CD14-positive monocyte (primary cell): Measurements from ENCODE around the gene RGS7. TPM values are rescaled to one million over a fixed set of nuclear protein-coding genes. Genes with fewer than 3 reads are reported as not detected.

Source experiments
- DNase-seq, 3 donors: peaks; one replicate each; pipeline ENCODE4 v3.0.0-alpha.2; 2011 to 2022
- H2AFZ ChIP-seq: 2 replicates; pipeline ENCODE4 v1.6.0; 2012; ENCODE audit warnings: mild to moderate bottlenecking, low read depth, low read length, inconsistent platforms; ENCODE audit not compliant: insufficient read depth, poor library complexity, severe bottlenecking
- H3K27ac ChIP-seq, 2 donors: 1 replicate in 1 of 2; 2 replicates in 1 of 2; pipeline ENCODE4 v1.5.1; 2012 to 2013; ENCODE audit warnings: low read length in 2 of 2, control low read depth in 1 of 2, inconsistent platforms in 1 of 2, low read depth in 1 of 2, mild to moderate bottlenecking in 1 of 2
- H3K27me3 ChIP-seq, 2 donors: one replicate each; pipeline versions ENCODE4 v1.6.0 to v1.6.1; 2011 to 2013; ENCODE audit warnings: low read length in 2 of 2; ENCODE audit not compliant: control insufficient read depth in 2 of 2, insufficient read depth in 2 of 2
- H3K36me3 ChIP-seq, 2 donors: replicated peaks in 1 of 2; 1 replicate in 1 of 2; 2 replicates in 1 of 2; pipeline versions ENCODE4 v1.5.1 to v1.6.1; 2012 to 2013; ENCODE audit warnings: low read length in 2 of 2, control low read depth in 1 of 2, inconsistent platforms in 1 of 2, mild to moderate bottlenecking in 1 of 2; ENCODE audit not compliant: insufficient read depth in 2 of 2, control insufficient read depth in 1 of 2
- H3K4me1 ChIP-seq, 2 donors: 1 replicate in 1 of 2; 2 replicates in 1 of 2; pipeline versions ENCODE4 v1.5.1 to v1.6.1; 2012 to 2013; ENCODE audit warnings: low read length in 2 of 2, control low read depth in 1 of 2, inconsistent platforms in 1 of 2, mild to moderate bottlenecking in 1 of 2, moderate library complexity in 1 of 2; ENCODE audit not compliant: insufficient read depth in 2 of 2, control insufficient read depth in 1 of 2
- H3K4me2 ChIP-seq: replicated peaks from 2 replicates; pipeline ENCODE3; 2012; ENCODE audit warnings: low read length, moderate library complexity, mild to moderate bottlenecking; ENCODE audit not compliant: poor library complexity, severe bottlenecking; ENCODE audit errors: extremely low read depth
- H3K4me3 ChIP-seq, 3 experiments: fragments of 200-600 bp in 1 of 3; sonication (generic) in 1 of 3; replicated peaks in 1 of 3; 1 replicate in 2 of 3; 2 replicates in 1 of 3; pipeline ENCODE4 v1.5.1; 2011 to 2013; ENCODE audit warnings: low read length in 3 of 3, mild to moderate bottlenecking in 3 of 3, control low read depth in 2 of 3, low read depth in 2 of 3, inconsistent platforms in 1 of 3, moderate library complexity in 1 of 3
- H3K79me2 ChIP-seq: 2 replicates; pipeline ENCODE4 v1.6.0; 2012; ENCODE audit warnings: mild to moderate bottlenecking, control low read depth, inconsistent platforms, low read length, moderate library complexity; ENCODE audit not compliant: insufficient read depth
- H3K9ac ChIP-seq: 2 replicates; pipeline ENCODE4 v1.6.0; 2017; ENCODE audit warnings: low read length, mild to moderate bottlenecking; ENCODE audit not compliant: insufficient read depth, poor library complexity, severe bottlenecking
- H3K9me3 ChIP-seq, 2 donors: replicated peaks in 1 of 2; 1 replicate in 1 of 2; 2 replicates in 1 of 2; pipeline versions ENCODE4 v1.5.1 to v1.6.1; 2012 to 2013; ENCODE audit warnings: low read length in 2 of 2, control low read depth in 1 of 2; ENCODE audit not compliant: control insufficient read depth in 1 of 2, insufficient read depth in 1 of 2
- H4K20me1 ChIP-seq: 2 replicates; pipeline ENCODE4 v1.6.0; 2012; ENCODE audit warnings: mild to moderate bottlenecking, low read length, control low read depth, moderate library complexity; ENCODE audit not compliant: insufficient read depth
- H3K27ac Mint-ChIP-seq, 7 donors: one replicate each; pipeline ENCODE4 v1.8.0; 2020; ENCODE audit warnings: mild to moderate bottlenecking in 7 of 7, mixed read lengths in 7 of 7, moderate library complexity in 6 of 7, inconsistent platforms in 2 of 7
- H3K27me3 Mint-ChIP-seq, 3 donors: one replicate each; pipeline ENCODE4 v1.8.0; 2021 to 2022; ENCODE audit warnings: low read depth in 3 of 3, mild to moderate bottlenecking in 3 of 3, mixed read lengths in 3 of 3, moderate library complexity in 3 of 3, inconsistent platforms in 1 of 3
- H3K36me3 Mint-ChIP-seq, 2 donors: one replicate each; pipeline ENCODE4 v1.8.0; 2020; ENCODE audit warnings: mixed read lengths in 2 of 2, inconsistent platforms in 1 of 2, mild to moderate bottlenecking in 1 of 2
- H3K4me1 Mint-ChIP-seq: one replicate; pipeline ENCODE4 v1.8.0; 2020; ENCODE audit warnings: mild to moderate bottlenecking, mixed read lengths
- H3K4me3 Mint-ChIP-seq, 2 donors: one replicate each; pipeline ENCODE4 v1.8.0; 2020; ENCODE audit warnings: mild to moderate bottlenecking in 2 of 2, mixed read lengths in 2 of 2, moderate library complexity in 1 of 2
- H3K9me3 Mint-ChIP-seq, 7 donors: one replicate each; pipeline ENCODE4 v1.8.0; 2020 to 2022; ENCODE audit warnings: mixed read lengths in 7 of 7, mild to moderate bottlenecking in 6 of 7, moderate library complexity in 6 of 7, inconsistent platforms in 2 of 7
- WGBS: methylation state at CpG from one replicate; pipeline ENCODE4 v1.1.5; 2013; ENCODE audit warnings: missing lambda C conversion rate; ENCODE audit not compliant: insufficient coverage; 5-methylcytosine and 5-hydroxymethylcytosine counted together
- intact Hi-C, 2 donors: fragments of 100-400 bp; cut with micrococcal nuclease; formaldehyde crosslinking; loops; one replicate each; pipeline versions ENCODE4 v1.15.0 to v1.15.1; 2023
- polyA plus RNA-seq, 3 donors: library from polyadenylated mRNA; depleted of rRNA in 1 of 3; unstranded in 2 of 3; stranded (reverse) in 1 of 3; fragments of 300-500 nt in 2 of 3; fragments of >200 nt in 1 of 3; fragmentation: Illumina TruSeq in 2 of 3; gene quantifications; 1 replicate in 2 of 3; 2 replicates in 1 of 3; pipeline ENCODE4 v1.2.3, GENCODE V29; 2012 to 2021
- TF ChIP-seq, protein P1 (sequence below): fragments of 200-600 bp; IDR thresholded peaks from one replicate; pipeline ENCODE4 v1.8.0; 2022; ENCODE audit warnings: antibody characterized with exemption, mild to moderate bottlenecking

RGS7 gene
- polyA plus RNA-seq, 3 donors: not detected

DNA sequence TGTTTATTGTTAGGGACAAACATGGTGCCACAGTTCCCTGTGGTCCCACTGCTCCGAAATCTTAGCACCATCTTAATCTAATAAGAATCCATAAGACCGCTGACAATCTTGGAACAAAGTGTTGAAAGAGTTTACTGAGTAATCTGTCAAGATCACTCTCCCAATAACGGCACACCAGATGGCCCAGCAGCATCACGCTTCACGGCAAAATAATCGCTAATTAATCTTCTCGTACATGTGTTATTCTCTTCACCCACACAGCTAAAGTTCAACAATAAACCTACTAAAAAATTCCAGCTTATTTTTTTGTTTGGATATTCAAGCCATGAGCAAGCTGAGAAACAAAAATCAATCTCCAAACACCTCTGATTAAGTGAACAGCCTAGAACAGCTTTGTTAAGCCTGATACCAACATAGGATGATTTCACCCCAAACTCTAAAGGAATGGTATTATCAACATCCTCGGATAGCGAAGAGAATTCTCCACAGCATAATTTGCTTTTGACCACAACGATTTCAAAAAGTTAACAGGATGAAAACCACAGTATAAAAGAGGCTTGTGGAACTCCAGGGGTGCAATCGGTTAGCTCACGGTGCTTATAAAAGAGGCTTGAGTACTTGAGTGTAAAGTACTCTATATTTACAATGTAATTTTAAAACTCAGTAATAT is 415.2 kb downstream of the RGS7 start:
- no peak overlapping the region for H2AFZ ChIP-seq
- WGBS: 100% methylated on average over 5 of the region's 12 CpGs
- H3K9me3 Mint-ChIP-seq: peaks cover 2 to 14% (median 6%) of the 10 kb centered on the region in 7 donors

DNA sequence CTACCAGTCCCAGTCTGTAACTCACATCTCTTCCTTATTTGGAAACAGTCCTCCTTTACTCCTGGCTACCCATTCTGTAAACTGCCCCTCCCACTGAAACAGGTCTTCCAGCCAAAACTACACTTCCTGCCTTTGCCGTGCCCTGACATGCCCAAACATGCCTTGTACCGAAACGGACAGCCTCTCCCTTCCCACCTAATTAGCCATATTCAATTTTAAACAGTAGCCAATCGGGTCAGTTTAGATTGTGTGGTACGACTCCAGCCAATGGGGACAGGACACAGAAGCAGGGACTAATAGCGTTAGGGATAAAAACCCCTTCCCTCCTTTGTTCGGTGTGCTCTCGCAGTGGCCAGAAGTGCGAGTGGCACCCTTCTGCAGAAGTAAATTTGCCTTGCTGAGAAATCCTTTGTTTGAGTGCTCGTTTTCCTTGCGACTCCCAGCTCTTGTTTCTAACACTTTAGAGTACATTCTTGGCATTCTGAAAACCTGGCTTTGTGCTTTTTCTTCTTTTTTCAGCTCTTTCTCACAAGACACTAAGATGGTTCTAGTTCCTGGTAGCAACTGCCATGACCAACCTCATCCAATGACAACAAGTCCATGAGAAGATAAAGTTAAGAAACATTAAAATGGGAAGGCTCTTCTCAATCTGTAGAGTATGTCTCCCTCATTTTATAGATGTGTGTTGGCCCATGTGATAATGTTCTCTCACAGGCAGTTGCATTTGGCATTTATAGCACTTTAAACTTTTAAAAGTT is 419.9 kb downstream of the RGS7 start:
- H3K4me3 ChIP-seq: no peak overlapping the region
- intact Hi-C loops: no loop called here
- no peaks in the 10 kb centered on the region for H3K36me3 ChIP-seq
- WGBS: 91% methylated on average over 10 of the region's 11 CpGs
- H3K9me3 ChIP-seq: peaks cover 14 to 18% of the 10 kb centered on the region in 2 donors
- TF ChIP-seq, protein P1, sequence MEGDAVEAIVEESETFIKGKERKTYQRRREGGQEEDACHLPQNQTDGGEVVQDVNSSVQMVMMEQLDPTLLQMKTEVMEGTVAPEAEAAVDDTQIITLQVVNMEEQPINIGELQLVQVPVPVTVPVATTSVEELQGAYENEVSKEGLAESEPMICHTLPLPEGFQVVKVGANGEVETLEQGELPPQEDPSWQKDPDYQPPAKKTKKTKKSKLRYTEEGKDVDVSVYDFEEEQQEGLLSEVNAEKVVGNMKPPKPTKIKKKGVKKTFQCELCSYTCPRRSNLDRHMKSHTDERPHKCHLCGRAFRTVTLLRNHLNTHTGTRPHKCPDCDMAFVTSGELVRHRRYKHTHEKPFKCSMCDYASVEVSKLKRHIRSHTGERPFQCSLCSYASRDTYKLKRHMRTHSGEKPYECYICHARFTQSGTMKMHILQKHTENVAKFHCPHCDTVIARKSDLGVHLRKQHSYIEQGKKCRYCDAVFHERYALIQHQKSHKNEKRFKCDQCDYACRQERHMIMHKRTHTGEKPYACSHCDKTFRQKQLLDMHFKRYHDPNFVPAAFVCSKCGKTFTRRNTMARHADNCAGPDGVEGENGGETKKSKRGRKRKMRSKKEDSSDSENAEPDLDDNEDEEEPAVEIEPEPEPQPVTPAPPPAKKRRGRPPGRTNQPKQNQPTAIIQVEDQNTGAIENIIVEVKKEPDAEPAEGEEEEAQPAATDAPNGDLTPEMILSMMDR: no peak
- Mint-ChIP-seq H3K4me1 (no peaks in the 10 kb centered on the region), H3K4me3 (no peak overlapping the region), H3K9me3 (peaks cover 4 to 25% (median 16%) of the 10 kb centered on the region in 7 donors), H3K36me3 (no peaks in the 10 kb centered on the region), H3K27ac (no peak overlapping the region), H3K27me3 (no peaks in the 10 kb centered on the region)
- DNase-seq: no peak
- no peaks in the 10 kb centered on the region for H3K79me2 ChIP-seq
- H3K4me1 ChIP-seq: no peaks in the 10 kb centered on the region
- H4K20me1 ChIP-seq: no peaks in the 10 kb centered on the region
- no peaks in the 10 kb centered on the region for H3K27me3 ChIP-seq
- no peak overlapping the region for H3K4me2 ChIP-seq
- no peak overlapping the region for H2AFZ ChIP-seq
- no peak overlapping the region for H3K27ac ChIP-seq
- H3K9ac ChIP-seq: no peak overlapping the region

More for the DNA sequence above, 415.2 kb downstream of the RGS7 start:
- no peaks in the 10 kb centered on the region for H3K4me1 ChIP-seq
- no peaks in the 10 kb centered on the region for H4K20me1 ChIP-seq
- Mint-ChIP-seq H3K27me3 (no peaks in the 10 kb centered on the region), H3K36me3 (no peaks in the 10 kb centered on the region), H3K4me3 (no peak overlapping the region), H3K4me1 (no peaks in the 10 kb centered on the region), H3K27ac (no peak overlapping the region)
- intact Hi-C loops: no loop called here
- no peak for DNase-seq
- TF ChIP-seq, protein P1: no peak
- H3K27me3 ChIP-seq: no peaks in the 10 kb centered on the region
- no peaks in the 10 kb centered on the region for H3K79me2 ChIP-seq
- no peak overlapping the region for H3K27ac ChIP-seq
- H3K4me2 ChIP-seq: no peak overlapping the region
- no peak overlapping the region for H3K9ac ChIP-seq
- no peaks in the 10 kb centered on the region for H3K36me3 ChIP-seq
- peaks cover 4 to 12% of the 10 kb centered on the region in 2 donors for H3K9me3 ChIP-seq
- no peak overlapping the region for H3K4me3 ChIP-seq
